Stimulated activated naive CD8-positive, alpha-beta T cell treated with anti-CD3 and anti-CD28 coated beads, Interleukin-15, amount 100 ng/mL, for 72 hours (primary cell): ENCODE results near the gene YPEL4.

Source experiments
- ATAC-seq: fragments of 150-1000 bp; cut with Tn5 transposase; 2 replicates; pipeline ENCODE4 v1.10.0; 2021; ENCODE audit warnings: mild to moderate bottlenecking, moderate library complexity
- DNase-seq, 2 donors: peaks; one replicate each; pipeline ENCODE4 v3.0.0; 2021 to 2022
- H3K27ac Mint-ChIP-seq, 2 donors: one replicate each; pipeline ENCODE4 v1.8.0; 2022; ENCODE audit warnings: mild to moderate bottlenecking in 2 of 2, mixed read lengths in 2 of 2, moderate library complexity in 2 of 2
- H3K27me3 Mint-ChIP-seq: one replicate; pipeline ENCODE4 v1.8.0; 2022; ENCODE audit warnings: mixed read lengths
- H3K4me1 Mint-ChIP-seq: one replicate; pipeline ENCODE4 v1.8.0; 2022; ENCODE audit warnings: mild to moderate bottlenecking, mixed read lengths
- H3K4me3 Mint-ChIP-seq, 2 donors: one replicate each; pipeline ENCODE4 v1.8.0; 2022; ENCODE audit warnings: mild to moderate bottlenecking in 2 of 2, mixed read lengths in 2 of 2, moderate library complexity in 1 of 2
- H3K9me3 Mint-ChIP-seq, 2 donors: one replicate each; pipeline ENCODE4 v1.8.0; 2022; ENCODE audit warnings: mixed read lengths in 2 of 2

Gene YPEL4

DNA sequence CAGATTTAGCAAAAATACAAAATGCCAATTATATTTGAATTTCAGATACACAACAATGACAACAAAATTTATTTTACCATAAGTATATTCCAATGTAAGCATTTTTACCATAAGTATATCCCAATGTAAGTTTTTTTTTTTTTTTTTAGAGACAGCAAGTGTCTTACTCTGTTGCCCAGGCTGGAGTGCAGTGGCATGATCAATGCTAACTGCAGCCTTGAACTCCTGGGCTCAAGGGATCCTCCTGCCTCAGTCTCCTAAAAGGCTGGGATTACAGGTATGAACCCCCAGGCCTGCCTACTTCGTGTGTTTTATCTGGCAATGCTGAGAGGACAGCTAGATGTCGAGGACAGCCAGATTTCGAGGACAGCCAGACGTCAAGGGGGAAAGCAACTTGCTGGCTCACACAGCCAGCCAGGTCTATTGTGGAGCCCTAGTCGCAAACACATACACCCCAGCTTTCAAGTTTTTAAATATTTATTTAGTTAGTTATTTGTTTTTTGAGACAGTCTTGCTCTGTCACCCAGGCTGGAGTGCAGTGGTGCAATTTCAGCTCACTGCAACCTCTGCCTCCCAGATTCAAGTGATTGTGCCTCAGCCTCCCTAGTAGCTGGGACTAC lies 53.3 kb downstream of the YPEL4 start:
- no peaks in the 10 kb centered on the region for H3K9me3 Mint-ChIP-seq
- H3K4me3 Mint-ChIP-seq: no peak overlapping the region
- H3K27ac Mint-ChIP-seq: no peak overlapping the region
- peaks cover 66% of the 10 kb centered on the region for H3K27me3 Mint-ChIP-seq
- ATAC-seq (no peak), DNase-seq (no peak)
- peaks cover 5% of the 10 kb centered on the region for H3K4me1 Mint-ChIP-seq
